NCI-H345 treated with DMSO at 0.1 percent for 48 hours (cell line): ENCODE data around the gene MZF1.
"Not testable (repeated sequence)": the region's sequence is repeated elsewhere in the genome, so short reads cannot be mapped to it uniquely, and the experiment has no call there.

Source experiments
- DNase-seq: peaks from one replicate; lab custom pipeline; 2025; ENCODE audit not compliant: unreplicated experiment; lab: John Stamatoyannopoulos, UW

The MZF1 gene

GRCh38 chr19:58572818-58573657, at the start of gene MZF1:
Gene MZF1, minus strand, starts transcription at chr19:58573335. Its CDS starts 1,946 bp downstream, at chr19:58571389.
- no peak for DNase-seq

GRCh38 chr19:58607213-58607612, 34.1 kb upstream of the MZF1 start:
- not testable (repeated sequence) for DNase-seq

GRCh38 chr19:58606251-58606896, 33.2 kb upstream of the MZF1 start:
- not testable (repeated sequence) for DNase-seq

GRCh38 chr19:58586133-58586765, 13.1 kb upstream of the MZF1 start:
- no peak for DNase-seq

GRCh38 chr19:58585442-58586132, 12.5 kb upstream of the MZF1 start:
- DNase-seq: no peak

GRCh38 chr19:58584498-58585441, 11.6 kb upstream of the MZF1 start:
- no peak for DNase-seq

- DNase-seq: no peak
Measured at GRCh38 chr19:58582985-58583384, 9.8 kb upstream of the MZF1 start.

- DNase-seq: no peak
Measured at GRCh38 chr19:58581227-58582141, 8.3 kb upstream of the MZF1 start.

- no peak for DNase-seq
Measured at GRCh38 chr19:58579473-58580142, 6.5 kb upstream of the MZF1 start.

GRCh38 chr19:58578012-58578925, 5.1 kb upstream of the MZF1 start:
- no peak for DNase-seq

- not testable (repeated sequence) for DNase-seq
Measured at GRCh38 chr19:58577581-58577980, 4.4 kb upstream of the MZF1 start.

GRCh38 chr19:58575183-58576041, 2.3 kb upstream of the MZF1 start:
- no peak for DNase-seq

- no peak for DNase-seq
Measured at GRCh38 chr19:58573658-58574164, 576 bp upstream of the MZF1 start.

GRCh38 chr19:58572026-58572817, 913 bp downstream of the MZF1 start:
- no peak for DNase-seq

GRCh38 chr19:58571575-58571947, 1.6 kb downstream of the MZF1 start:
- no peak for DNase-seq
